Neural cell (in vitro differentiated cells): ENCODE data around the gene RASGEF1C.
"Not testable (repeated sequence)": the region's sequence is repeated elsewhere in the genome, so short reads cannot be mapped to it uniquely, and the experiment has no call there.

Experiments used
- EZH2 ChIP-seq: fragments of 200-600, 300-800 bp; shearing (Covaris generic), sonication (generic); IDR thresholded peaks from 2 replicates; pipeline ENCODE4 v1.6.1; 2014; ENCODE audit warnings: antibody characterized with exemption, low read length, borderline replicate concordance, mild to moderate bottlenecking; ENCODE audit not compliant: insufficient read depth, poor library complexity, severe bottlenecking
- MXI1 ChIP-seq: fragments of 450-650 bp; conservative IDR thresholded peaks from 2 replicates; pipeline ENCODE4 v1.6.1; 2014; ENCODE audit warnings: antibody characterized with exemption, mild to moderate bottlenecking; ENCODE audit not compliant: poor library complexity, severe bottlenecking
- SMC3 ChIP-seq: fragments of 450-650 bp; conservative IDR thresholded peaks from 2 replicates; pipeline ENCODE4 v1.6.1; 2014; ENCODE audit warnings: antibody characterized with exemption, mild to moderate bottlenecking, moderate library complexity; ENCODE audit not compliant: poor library complexity
- TAF1 ChIP-seq: IDR thresholded peaks from 2 replicates; pipeline ENCODE4 v1.6.1; 2012; ENCODE audit warnings: low read depth
- TF ChIP-seq, protein P1 (sequence below): fragments of 450-650 bp; IDR thresholded peaks from 2 replicates; pipeline ENCODE4 v1.5.1; 2014; ENCODE audit warnings: antibody characterized with exemption, mild to moderate bottlenecking, moderate library complexity; ENCODE audit not compliant: poor library complexity, severe bottlenecking

DNA sequence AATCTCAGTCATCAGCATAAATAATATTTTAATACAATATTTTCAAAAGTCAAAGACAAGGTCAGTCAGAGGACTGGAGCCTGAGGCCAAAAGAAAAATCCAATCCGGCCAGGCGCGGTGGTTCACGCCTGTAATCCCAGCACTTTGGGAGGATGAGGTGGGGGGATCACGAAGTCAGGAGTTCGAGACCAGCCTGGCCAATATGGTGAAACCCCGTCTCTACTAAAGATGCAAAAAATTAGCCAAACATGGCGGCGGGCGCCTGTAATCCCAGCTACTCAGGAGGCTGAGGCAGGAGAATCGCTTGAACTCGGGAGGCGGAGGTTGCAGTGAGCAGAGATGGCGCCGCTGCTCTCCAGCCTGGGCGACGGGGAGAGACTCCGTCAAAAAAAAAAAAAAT lies 119.4 kb downstream of the RASGEF1C start:
- TF ChIP-seq, protein P1, sequence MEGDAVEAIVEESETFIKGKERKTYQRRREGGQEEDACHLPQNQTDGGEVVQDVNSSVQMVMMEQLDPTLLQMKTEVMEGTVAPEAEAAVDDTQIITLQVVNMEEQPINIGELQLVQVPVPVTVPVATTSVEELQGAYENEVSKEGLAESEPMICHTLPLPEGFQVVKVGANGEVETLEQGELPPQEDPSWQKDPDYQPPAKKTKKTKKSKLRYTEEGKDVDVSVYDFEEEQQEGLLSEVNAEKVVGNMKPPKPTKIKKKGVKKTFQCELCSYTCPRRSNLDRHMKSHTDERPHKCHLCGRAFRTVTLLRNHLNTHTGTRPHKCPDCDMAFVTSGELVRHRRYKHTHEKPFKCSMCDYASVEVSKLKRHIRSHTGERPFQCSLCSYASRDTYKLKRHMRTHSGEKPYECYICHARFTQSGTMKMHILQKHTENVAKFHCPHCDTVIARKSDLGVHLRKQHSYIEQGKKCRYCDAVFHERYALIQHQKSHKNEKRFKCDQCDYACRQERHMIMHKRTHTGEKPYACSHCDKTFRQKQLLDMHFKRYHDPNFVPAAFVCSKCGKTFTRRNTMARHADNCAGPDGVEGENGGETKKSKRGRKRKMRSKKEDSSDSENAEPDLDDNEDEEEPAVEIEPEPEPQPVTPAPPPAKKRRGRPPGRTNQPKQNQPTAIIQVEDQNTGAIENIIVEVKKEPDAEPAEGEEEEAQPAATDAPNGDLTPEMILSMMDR: not testable (repeated sequence)
- not testable (repeated sequence) for TF ChIP-seq EZH2, SMC3, TAF1, MXI1
